HTERT RPE-1 (cell line): Measurements from ENCODE around the gene PCDHB11.
"Not testable (repeated sequence)": the region's sequence is repeated elsewhere in the genome, so short reads cannot be mapped to it uniquely, and the experiment has no call there.

Experiments
- in situ Hi-C: fragments of 300-500 bp; cut with MboI; formaldehyde crosslinking; loops from 4 replicates; pipeline ENCODE4 v1.14.3; 2020; ENCODE audit warnings: low sequenced_read_pairs

The PCDHB11 gene

GRCh38 chr5:141236516-141237313, 37.3 kb downstream of the PCDHB11 start:
- in situ Hi-C loops: no loop called here

GRCh38 chr5:141241496-141241895, 42.1 kb downstream of the PCDHB11 start:
- in situ Hi-C loops: no loop called here

- in situ Hi-C loops: no loop called here
These were observed 45.9 kb downstream of the PCDHB11 start, which contains the start of gene PCDHB15 for GRCh38 chr5:141245250-141245717. PCDHB15 (plus strand) TSS chr5:141245395; CDS start chr5:141245579, 184 bp downstream.

GRCh38 chr5:141246971-141247370, 47.5 kb downstream of the PCDHB11 start:
- in situ Hi-C loops: not testable (repeated sequence)

DNA sequence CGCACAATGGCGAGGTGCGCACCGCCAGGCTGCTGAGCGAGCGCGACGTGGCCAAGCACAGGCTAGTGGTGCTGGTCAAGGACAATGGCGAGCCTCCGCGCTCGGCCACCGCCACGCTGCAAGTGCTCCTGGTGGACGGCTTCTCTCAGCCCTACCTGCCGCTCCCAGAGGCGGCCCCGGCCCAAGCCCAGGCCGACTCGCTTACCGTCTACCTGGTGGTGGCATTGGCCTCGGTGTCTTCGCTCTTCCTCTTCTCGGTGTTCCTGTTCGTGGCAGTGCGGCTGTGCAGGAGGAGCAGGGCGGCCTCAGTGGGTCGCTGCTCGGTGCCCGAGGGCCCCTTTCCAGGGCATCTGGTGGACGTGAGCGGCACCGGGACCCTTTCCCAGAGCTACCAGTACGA, 48.0 kb downstream of the PCDHB11 start:
- in situ Hi-C loops: not testable (repeated sequence)

GRCh38 chr5:141250576-141250975, 51.1 kb downstream of the PCDHB11 start:
- in situ Hi-C loops: no loop called here
